ENCODE measurements around the gene HID1. TPM values are rescaled to one million over a fixed set of nuclear protein-coding genes. Genes with fewer than 3 reads are reported as not detected.

The HID1 gene
- total and polyA plus RNA-seq, 2 experiments from 2014 or later = 8.7 to 10.9 TPM

GRCh38 chr17:74930535-74931036 is 42.0 kb downstream of the HID1 start:
- Histone ChIP-seq H4K20me1 (replicated peaks; ENCODE audit: insufficient read depth) (no peaks in the 10 kb centered on the region), H3K36me3 (ENCODE audit: insufficient read depth) (no peaks in the 10 kb centered on the region), H3K27me3 (ENCODE audit: insufficient read depth) (peaks cover 78% of the 10 kb centered on the region), H3K4me1 (ENCODE audit: insufficient read depth) (no peaks in the 10 kb centered on the region), H2AFZ (no peak overlapping the region), H3K4me2 (no peak overlapping the region), H3K27ac (ENCODE audit: low read depth) (no peak overlapping the region), H3F3A (replicated peaks; ENCODE audit: low read depth) (no peaks in the 10 kb centered on the region), H3K4me3 (no peak overlapping the region), H3K79me2 (replicated peaks; ENCODE audit: insufficient read depth) (no peaks in the 10 kb centered on the region), H3K9me2 (ENCODE audit: insufficient read depth) (no peaks in the 10 kb centered on the region)
- ATAC-seq = no peak
- H3K27me3 Mint-ChIP-seq (ENCODE audit: insufficient read depth, low read depth, poor library complexity) = peaks cover 56% of the 10 kb centered on the region
- TF ChIP-seq, protein P1, sequence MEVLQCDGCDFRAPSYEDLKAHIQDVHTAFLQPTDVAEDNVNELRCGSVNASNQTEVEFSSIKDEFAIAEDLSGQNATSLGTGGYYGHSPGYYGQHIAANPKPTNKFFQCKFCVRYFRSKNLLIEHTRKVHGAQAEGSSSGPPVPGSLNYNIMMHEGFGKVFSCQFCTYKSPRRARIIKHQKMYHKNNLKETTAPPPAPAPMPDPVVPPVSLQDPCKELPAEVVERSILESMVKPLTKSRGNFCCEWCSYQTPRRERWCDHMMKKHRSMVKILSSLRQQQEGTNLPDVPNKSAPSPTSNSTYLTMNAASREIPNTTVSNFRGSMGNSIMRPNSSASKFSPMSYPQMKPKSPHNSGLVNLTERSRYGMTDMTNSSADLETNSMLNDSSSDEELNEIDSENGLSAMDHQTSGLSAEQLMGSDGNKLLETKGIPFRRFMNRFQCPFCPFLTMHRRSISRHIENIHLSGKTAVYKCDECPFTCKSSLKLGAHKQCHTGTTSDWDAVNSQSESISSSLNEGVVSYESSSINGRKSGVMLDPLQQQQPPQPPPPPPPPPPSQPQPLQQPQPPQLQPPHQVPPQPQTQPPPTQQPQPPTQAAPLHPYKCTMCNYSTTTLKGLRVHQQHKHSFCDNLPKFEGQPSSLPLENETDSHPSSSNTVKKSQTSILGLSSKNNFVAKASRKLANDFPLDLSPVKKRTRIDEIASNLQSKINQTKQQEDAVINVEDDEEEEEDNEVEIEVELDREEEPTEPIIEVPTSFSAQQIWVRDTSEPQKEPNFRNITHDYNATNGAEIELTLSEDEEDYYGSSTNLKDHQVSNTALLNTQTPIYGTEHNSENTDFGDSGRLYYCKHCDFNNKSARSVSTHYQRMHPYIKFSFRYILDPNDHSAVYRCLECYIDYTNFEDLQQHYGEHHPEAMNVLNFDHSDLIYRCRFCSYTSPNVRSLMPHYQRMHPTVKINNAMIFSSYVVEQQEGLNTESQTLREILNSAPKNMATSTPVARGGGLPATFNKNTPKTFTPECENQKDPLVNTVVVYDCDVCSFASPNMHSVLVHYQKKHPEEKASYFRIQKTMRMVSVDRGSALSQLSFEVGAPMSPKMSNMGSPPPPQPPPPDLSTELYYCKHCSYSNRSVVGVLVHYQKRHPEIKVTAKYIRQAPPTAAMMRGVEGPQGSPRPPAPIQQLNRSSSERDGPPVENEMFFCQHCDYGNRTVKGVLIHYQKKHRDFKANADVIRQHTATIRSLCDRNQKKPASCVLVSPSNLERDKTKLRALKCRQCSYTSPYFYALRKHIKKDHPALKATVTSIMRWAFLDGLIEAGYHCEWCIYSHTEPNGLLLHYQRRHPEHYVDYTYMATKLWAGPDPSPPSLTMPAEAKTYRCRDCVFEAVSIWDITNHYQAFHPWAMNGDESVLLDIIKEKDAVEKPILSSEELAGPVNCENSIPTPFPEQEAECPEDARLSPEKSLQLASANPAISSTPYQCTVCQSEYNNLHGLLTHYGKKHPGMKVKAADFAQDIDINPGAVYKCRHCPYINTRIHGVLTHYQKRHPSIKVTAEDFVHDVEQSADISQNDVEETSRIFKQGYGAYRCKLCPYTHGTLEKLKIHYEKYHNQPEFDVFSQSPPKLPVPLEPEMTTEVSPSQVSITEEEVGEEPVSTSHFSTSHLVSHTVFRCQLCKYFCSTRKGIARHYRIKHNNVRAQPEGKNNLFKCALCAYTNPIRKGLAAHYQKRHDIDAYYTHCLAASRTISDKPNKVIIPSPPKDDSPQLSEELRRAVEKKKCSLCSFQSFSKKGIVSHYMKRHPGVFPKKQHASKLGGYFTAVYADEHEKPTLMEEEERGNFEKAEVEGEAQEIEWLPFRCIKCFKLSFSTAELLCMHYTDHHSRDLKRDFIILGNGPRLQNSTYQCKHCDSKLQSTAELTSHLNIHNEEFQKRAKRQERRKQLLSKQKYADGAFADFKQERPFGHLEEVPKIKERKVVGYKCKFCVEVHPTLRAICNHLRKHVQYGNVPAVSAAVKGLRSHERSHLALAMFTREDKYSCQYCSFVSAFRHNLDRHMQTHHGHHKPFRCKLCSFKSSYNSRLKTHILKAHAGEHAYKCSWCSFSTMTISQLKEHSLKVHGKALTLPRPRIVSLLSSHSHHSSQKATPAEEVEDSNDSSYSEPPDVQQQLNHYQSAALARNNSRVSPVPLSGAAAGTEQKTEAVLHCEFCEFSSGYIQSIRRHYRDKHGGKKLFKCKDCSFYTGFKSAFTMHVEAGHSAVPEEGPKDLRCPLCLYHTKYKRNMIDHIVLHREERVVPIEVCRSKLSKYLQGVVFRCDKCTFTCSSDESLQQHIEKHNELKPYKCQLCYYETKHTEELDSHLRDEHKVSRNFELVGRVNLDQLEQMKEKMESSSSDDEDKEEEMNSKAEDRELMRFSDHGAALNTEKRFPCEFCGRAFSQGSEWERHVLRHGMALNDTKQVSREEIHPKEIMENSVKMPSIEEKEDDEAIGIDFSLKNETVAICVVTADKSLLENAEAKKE (CRISPR knock-in tag; IDR thresholded peaks at IDR 0.05) = no peak
- no peak for TF ChIP-seq EZH2phosphoT487 (IDR thresholded peaks at IDR 0.05; ENCODE audit: unreplicated experiment)
- TF ChIP-seq POLR2AphosphoS5 (IDR thresholded peaks at IDR 0.05; ENCODE audit: low read depth) = no peak
- no peak for TF ChIP-seq CTCF (conservative IDR thresholded peaks at IDR 0.05; ENCODE audit: low read depth in 2 of 2)
- no peak for TF ChIP-seq CREB1 (CRISPR knock-in tag; IDR thresholded peaks at IDR 0.05; ENCODE audit: low read depth)
- no peak for TF ChIP-seq JUNB (IDR thresholded peaks at IDR 0.05; ENCODE audit: unreplicated experiment)
- TF ChIP-seq ZNF114 (CRISPR knock-in tag; IDR thresholded peaks at IDR 0.05) = no peak
- no peak for TF ChIP-seq EZH2 (IDR thresholded peaks at IDR 0.05; ENCODE audit: low read depth, unreplicated experiment)
- TF ChIP-seq, protein P2, sequence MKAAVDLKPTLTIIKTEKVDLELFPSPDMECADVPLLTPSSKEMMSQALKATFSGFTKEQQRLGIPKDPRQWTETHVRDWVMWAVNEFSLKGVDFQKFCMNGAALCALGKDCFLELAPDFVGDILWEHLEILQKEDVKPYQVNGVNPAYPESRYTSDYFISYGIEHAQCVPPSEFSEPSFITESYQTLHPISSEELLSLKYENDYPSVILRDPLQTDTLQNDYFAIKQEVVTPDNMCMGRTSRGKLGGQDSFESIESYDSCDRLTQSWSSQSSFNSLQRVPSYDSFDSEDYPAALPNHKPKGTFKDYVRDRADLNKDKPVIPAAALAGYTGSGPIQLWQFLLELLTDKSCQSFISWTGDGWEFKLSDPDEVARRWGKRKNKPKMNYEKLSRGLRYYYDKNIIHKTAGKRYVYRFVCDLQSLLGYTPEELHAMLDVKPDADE (IDR thresholded peaks at IDR 0.05) = no peak
- TF ChIP-seq ZNF331 (CRISPR knock-in tag; IDR thresholded peaks at IDR 0.05; ENCODE audit: low read depth) = no peak
- TF ChIP-seq, protein P3, sequence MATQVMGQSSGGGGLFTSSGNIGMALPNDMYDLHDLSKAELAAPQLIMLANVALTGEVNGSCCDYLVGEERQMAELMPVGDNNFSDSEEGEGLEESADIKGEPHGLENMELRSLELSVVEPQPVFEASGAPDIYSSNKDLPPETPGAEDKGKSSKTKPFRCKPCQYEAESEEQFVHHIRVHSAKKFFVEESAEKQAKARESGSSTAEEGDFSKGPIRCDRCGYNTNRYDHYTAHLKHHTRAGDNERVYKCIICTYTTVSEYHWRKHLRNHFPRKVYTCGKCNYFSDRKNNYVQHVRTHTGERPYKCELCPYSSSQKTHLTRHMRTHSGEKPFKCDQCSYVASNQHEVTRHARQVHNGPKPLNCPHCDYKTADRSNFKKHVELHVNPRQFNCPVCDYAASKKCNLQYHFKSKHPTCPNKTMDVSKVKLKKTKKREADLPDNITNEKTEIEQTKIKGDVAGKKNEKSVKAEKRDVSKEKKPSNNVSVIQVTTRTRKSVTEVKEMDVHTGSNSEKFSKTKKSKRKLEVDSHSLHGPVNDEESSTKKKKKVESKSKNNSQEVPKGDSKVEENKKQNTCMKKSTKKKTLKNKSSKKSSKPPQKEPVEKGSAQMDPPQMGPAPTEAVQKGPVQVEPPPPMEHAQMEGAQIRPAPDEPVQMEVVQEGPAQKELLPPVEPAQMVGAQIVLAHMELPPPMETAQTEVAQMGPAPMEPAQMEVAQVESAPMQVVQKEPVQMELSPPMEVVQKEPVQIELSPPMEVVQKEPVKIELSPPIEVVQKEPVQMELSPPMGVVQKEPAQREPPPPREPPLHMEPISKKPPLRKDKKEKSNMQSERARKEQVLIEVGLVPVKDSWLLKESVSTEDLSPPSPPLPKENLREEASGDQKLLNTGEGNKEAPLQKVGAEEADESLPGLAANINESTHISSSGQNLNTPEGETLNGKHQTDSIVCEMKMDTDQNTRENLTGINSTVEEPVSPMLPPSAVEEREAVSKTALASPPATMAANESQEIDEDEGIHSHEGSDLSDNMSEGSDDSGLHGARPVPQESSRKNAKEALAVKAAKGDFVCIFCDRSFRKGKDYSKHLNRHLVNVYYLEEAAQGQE (IDR thresholded peaks at IDR 0.05; ENCODE audit: unreplicated experiment) = no peak
- no peak for TF ChIP-seq NANOG (IDR thresholded peaks at IDR 0.05; ENCODE audit: borderline replicate concordance)
- TF ChIP-seq STAT1 (IDR thresholded peaks at IDR 0.05; ENCODE audit: unreplicated experiment) = no peak
- DNase-seq (ENCODE audit: low spot score) = no peak
- H3K9me3 Mint-ChIP-seq = no peaks in the 10 kb centered on the region
- no peaks in the 10 kb centered on the region for H3K36me3 Mint-ChIP-seq (ENCODE audit: low read depth)
- H3K4me1 Mint-ChIP-seq = peaks cover 7% of the 10 kb centered on the region
- no peak overlapping the region for H3K4me3 Mint-ChIP-seq
- no peak overlapping the region for H3K27ac Mint-ChIP-seq

Data from GM23338 (cell line).